ENCODE data around the gene TCL1B. TPM values are rescaled to one million over a fixed set of nuclear protein-coding genes. Genes with fewer than 3 reads are reported as not detected.

The TCL1B gene, protein sequence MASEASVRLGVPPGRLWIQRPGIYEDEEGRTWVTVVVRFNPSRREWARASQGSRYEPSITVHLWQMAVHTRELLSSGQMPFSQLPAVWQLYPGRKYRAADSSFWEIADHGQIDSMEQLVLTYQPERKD
- polyA plus RNA-seq (ENCODE audit: low read depth in 6 of 6): 10 to 100 TPM; 15.0 to 44.0 (median 35.9) TPM

DNA sequence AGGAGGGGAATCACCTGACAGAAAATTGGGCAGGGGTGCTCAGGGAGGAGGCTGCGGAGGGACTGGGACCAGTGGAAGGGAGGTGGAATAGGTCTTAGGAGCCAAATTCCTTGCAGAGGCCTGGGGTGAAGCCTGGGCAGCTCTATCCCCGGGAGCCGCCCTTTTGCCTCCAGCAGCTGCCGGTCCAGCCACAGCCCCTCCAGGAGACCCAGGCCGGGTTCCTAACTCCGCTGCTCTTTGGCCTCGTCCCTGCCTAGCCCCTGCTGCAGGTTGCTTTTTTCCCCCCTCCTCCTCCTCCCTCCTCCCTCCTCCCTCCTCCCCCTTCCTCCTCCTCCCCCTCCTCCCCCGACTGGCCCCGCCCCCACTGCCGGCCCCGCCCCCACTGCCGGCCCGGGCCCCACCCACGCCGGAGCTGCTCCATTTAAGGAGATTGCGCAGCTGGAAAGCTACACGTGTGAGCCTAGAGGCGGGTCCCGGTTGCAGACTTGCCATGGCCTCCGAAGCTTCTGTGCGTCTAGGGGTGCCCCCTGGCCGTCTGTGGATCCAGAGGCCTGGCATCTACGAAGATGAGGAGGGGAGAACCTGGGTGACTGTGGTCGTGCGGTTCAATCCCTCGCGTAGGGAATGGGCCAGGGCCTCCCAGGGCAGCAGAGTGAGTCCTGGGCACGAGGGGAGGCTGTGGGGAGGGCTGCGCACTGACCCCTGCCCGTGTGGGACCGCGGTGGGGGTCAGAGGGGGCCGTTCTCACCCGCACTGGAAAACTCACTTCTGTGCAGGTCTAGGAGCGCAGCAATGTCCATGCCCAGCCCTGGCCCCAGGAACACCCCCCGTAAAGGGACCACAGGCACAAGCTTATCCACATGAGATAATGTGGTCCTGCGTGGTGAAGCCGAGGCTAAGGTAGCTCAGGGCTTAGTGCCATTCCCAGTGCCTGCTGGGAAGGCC is at the start of gene TCL1B:
TSS of gene TCL1B (plus strand) at position 449 of the 945 bp plus-strand sequence. CDS start at position 491, 42 bp downstream.
- Mint-ChIP-seq H3K36me3 (no peaks in the 10 kb centered on the region), H3K4me3 (peak within 1 kb of the TSS in 7 of 8 donors; percentile 39 to 86 (median 60)), H3K27ac (peak within 1 kb of the TSS in 5 of 6 donors; percentile 44 to 84 (median 70)), H3K4me1 (peaks cover 56 to 68% (median 65%) of the 10 kb centered on the region in 3 donors), H3K9me3 (peaks cover 0 to 4% (median 0%) of the 10 kb centered on the region in 7 donors), H3K27me3 (no peaks in the 10 kb centered on the region)
- DNase-seq (no peak), ATAC-seq (ENCODE audit: low read depth in 2 of 2) (no peak)

DNA sequence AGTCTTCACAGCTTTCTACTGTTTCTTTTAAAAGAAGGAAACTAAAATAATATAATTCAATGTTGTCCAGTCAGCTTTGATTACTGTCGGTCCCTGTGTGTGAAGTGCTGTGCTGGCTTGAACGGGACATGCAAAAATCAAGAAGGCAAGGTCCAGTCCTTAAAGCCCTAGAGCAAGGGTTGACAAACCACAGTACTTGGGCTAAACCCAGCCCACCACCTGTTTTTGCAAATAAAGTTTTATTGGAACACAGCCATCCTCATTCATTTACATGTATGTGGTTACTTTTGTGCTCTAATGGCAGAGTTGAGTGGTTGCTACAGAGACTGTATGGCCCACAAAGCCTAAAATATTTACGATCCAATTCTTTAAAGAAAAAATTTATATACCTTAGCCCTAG is 41.2 kb upstream of the TCL1B start:
- Mint-ChIP-seq H3K4me3 (peak overlapping the region in 3 of 8 donors; percentile 27 to 83 (median 51)), H3K27me3 (no peaks in the 10 kb centered on the region), H3K9me3 (peaks cover 0 to 6% (median 0%) of the 10 kb centered on the region in 7 donors), H3K4me1 (peaks cover 48 to 66% (median 53%) of the 10 kb centered on the region in 3 donors), H3K27ac (peak overlapping the region in 3 of 6 donors; percentile 33 to 78 (median 75)), H3K36me3 (peaks cover 0 to 8% of the 10 kb centered on the region in 2 donors)
- no peak for ATAC-seq (ENCODE audit: low read depth in 2 of 2)
- no peak for DNase-seq

DNA sequence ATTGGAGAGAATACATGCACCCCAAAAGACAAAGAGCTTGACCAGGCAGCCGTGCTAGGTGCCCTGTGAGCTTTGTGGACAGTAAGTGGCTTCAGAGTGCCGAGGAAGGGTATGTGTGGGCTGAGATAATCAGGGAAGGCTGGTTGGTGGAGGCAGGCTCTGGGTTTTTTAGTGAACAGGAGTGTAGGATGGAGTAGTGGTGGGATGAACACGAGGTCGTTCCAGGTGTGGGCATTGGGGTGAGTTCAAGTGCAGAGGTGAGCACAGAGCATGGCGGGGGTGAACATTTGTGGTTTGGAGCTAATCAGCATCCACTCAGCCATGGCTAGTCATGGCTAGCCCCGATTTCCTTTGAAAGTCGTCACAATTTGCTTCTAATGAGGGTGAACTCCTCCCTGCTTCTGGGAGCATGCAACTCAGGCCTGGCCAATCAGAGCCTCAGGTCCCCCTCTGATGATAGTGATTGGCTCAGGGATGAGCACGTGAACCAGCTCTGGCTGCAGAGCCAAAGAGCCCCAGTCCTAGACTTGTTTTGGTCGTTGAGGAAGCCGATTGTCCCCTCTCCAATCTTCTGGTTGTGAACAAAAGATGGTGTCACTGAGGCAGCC is 40.7 kb upstream of the TCL1B start:
- H3K4me1 Mint-ChIP-seq: peaks cover 46 to 68% (median 52%) of the 10 kb centered on the region in 3 donors
- H3K27ac Mint-ChIP-seq: peak overlapping the region in 4 of 6 donors; percentile 33 to 78 (median 58)
- H3K36me3 Mint-ChIP-seq: peaks cover 0 to 8% of the 10 kb centered on the region in 2 donors
- H3K9me3 Mint-ChIP-seq: peaks cover 0 to 6% (median 0%) of the 10 kb centered on the region in 7 donors
- ATAC-seq (ENCODE audit: low read depth in 2 of 2) (peak; percentile 36 to 37), DNase-seq (no peak)
- no peaks in the 10 kb centered on the region for H3K27me3 Mint-ChIP-seq
- peak overlapping the region in 6 of 8 donors; percentile 23 to 83 (median 30) for H3K4me3 Mint-ChIP-seq

DNA sequence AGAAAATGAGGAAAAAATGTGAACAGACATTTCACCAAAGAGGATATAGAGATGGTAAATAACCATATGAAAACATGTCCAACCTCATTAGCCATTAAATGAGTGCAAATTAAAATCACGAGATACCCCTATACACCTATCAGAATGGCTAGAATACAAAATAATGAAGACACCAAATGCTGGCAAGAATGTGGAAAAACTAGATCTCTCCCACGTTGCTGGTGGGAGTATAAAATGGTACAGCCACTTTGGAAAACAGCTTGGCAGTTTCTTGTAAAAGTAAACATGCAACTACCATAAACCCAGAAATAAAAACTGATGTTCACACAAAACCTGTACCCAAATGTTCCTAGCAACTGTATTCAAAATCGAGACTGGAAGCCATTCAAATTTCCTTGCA is 38.3 kb upstream of the TCL1B start:
- Mint-ChIP-seq H3K4me1 (peaks cover 56 to 83% (median 67%) of the 10 kb centered on the region in 3 donors), H3K36me3 (peaks cover 0 to 8% of the 10 kb centered on the region in 2 donors), H3K4me3 (peak overlapping the region in 1 of 8 donors; percentile 3), H3K27me3 (no peaks in the 10 kb centered on the region), H3K27ac (peak overlapping the region in 2 of 6 donors; percentile 53 to 81), H3K9me3 (peaks cover 0 to 6% (median 0%) of the 10 kb centered on the region in 7 donors)
- no peak for ATAC-seq (ENCODE audit: low read depth in 2 of 2)
- DNase-seq: no peak

DNA sequence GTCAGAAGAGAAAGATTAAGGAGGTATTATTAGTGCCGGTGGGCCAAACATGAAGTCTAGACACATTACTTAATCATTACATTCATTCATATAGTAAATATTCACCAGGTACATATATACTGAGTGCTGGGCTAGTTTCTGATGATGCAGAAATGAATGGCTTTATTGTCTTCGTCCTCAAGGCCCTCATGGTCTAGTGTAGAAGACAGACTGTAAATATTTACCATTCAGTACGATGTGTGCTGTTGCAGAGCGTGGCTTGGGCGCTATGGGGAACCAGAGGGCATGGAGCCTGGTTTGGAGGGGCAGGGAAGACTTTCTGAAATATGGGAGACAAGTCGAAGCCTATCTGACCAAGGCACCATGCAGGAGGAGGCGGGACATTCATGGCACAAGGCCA is 37.0 kb upstream of the TCL1B start:
- H3K27me3 Mint-ChIP-seq: no peaks in the 10 kb centered on the region
- peaks cover under 1 to 8% of the 10 kb centered on the region in 2 donors for H3K36me3 Mint-ChIP-seq
- peak overlapping the region in 7 of 8 donors; percentile 3 to 78 (median 51) for H3K4me3 Mint-ChIP-seq
- DNase-seq (no peak), ATAC-seq (ENCODE audit: low read depth in 2 of 2) (no peak)
- H3K4me1 Mint-ChIP-seq: peaks cover 63 to 95% (median 76%) of the 10 kb centered on the region in 3 donors
- H3K9me3 Mint-ChIP-seq: peaks cover 0 to 6% (median 0%) of the 10 kb centered on the region in 7 donors
- peak overlapping the region in 5 of 6 donors; percentile 47 to 94 (median 81) for H3K27ac Mint-ChIP-seq

DNA sequence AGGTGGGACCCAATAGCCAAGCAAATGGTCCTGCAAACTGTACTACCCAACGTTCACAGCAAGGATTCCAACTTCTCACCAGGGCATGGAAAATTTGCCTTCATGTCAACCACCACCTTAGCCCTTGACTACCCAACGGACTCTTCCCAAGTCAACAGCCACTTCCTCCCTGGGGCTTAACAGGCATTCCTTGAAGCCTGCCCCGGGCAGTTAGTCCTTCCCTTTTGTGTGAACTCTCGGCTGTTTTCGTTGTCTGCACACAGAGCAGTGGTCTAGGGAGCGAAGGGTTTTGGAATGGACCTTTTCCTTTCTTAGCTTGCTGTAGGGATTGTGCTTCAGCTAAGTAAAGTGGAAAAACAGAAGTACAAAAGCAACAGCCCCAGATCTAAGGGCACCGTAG is 35.2 kb upstream of the TCL1B start:
- peak overlapping the region; percentile 81 to 96 (median 94) for H3K27ac Mint-ChIP-seq
- no peak for DNase-seq
- no peak for ATAC-seq (ENCODE audit: low read depth in 2 of 2)
- H3K27me3 Mint-ChIP-seq: no peaks in the 10 kb centered on the region
- H3K36me3 Mint-ChIP-seq: peaks cover 10 to 19% of the 10 kb centered on the region in 2 donors
- H3K4me3 Mint-ChIP-seq: peak overlapping the region in 7 of 8 donors; percentile 70 to 92 (median 84)
- peaks cover 62 to 92% (median 76%) of the 10 kb centered on the region in 3 donors for H3K4me1 Mint-ChIP-seq
- peaks cover 0 to 8% (median 0%) of the 10 kb centered on the region in 7 donors for H3K9me3 Mint-ChIP-seq

DNA sequence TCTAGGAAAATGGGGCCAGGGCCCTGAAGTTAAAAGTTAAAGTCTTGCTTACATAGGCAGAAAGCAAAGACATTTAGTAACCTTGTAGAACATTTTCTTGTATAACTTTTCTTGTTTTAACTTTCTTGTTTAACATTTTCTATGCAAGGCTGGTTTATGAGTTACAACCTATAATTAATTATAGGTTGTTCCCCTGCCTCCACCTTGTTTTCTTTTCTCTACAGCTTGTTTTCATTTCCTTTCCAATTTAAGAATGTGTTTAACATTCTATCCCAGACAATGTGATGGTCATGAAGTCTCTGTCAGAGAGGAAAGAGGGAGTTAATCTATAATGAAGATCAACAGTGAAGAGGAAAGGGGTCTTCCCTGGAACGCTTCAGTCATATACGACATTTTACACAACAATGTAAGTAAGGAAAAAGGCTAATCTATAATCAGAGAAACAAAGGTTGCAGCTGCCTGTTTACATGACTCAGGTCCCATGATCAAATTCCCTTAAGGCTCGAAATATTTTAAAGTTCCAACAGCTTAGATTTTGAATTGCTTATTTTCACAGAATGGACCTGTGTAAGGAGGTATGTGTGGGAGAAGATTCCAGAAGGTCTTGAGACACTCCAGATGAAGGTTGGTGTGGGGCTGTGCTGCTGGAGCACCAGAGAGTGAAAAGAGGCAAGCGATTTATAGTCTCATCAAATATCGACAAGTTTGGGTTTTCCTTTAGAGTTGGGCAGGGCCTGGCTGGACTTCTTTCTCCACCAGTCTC is 34.2 kb upstream of the TCL1B start:
- H3K4me1 Mint-ChIP-seq: peaks cover 67 to 91% (median 80%) of the 10 kb centered on the region in 3 donors
- peak overlapping the region; percentile 81 to 96 (median 94) for H3K27ac Mint-ChIP-seq
- peak overlapping the region; percentile 70 to 92 (median 86) for H3K4me3 Mint-ChIP-seq

DNA sequence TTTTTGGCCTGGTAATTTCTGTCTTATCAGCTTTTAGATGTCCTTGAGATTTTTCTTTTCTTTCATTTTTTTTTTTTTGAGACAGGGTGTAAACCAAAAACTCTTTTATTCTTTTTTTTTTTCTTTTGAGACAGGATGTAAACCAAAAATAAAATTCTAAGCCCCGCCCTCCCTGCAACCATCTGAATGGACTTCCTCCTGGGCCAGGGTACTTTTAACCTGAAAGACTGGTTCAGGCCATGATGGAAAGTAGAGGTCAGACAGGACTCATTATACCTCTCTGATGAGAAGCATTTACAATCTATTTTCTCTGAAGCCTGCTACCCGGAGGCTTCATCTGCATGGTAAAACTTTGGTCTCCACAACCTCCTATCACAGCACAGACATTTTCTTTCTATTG is 33.5 kb upstream of the TCL1B start:
- peaks cover 67 to 91% (median 80%) of the 10 kb centered on the region in 3 donors for H3K4me1 Mint-ChIP-seq
- DNase-seq (peak; percentile 41), ATAC-seq (ENCODE audit: low read depth in 2 of 2) (peak; percentile 72 to 75)
- peaks cover 10 to 33% of the 10 kb centered on the region in 2 donors for H3K36me3 Mint-ChIP-seq
- no peaks in the 10 kb centered on the region for H3K27me3 Mint-ChIP-seq
- peaks cover 0 to 8% (median 2%) of the 10 kb centered on the region in 7 donors for H3K9me3 Mint-ChIP-seq
- H3K4me3 Mint-ChIP-seq: peak overlapping the region; percentile 70 to 92 (median 86)
- peak overlapping the region; percentile 81 to 96 (median 94) for H3K27ac Mint-ChIP-seq

More for the DNA sequence above, 34.2 kb upstream of the TCL1B start:
- no peaks in the 10 kb centered on the region for H3K27me3 Mint-ChIP-seq
- DNase-seq (no peak), ATAC-seq (ENCODE audit: low read depth in 2 of 2) (peak in 1 of 2 donors; percentile 31)
- peaks cover 10 to 26% of the 10 kb centered on the region in 2 donors for H3K36me3 Mint-ChIP-seq
- peaks cover 0 to 8% (median 0%) of the 10 kb centered on the region in 7 donors for H3K9me3 Mint-ChIP-seq

DNA sequence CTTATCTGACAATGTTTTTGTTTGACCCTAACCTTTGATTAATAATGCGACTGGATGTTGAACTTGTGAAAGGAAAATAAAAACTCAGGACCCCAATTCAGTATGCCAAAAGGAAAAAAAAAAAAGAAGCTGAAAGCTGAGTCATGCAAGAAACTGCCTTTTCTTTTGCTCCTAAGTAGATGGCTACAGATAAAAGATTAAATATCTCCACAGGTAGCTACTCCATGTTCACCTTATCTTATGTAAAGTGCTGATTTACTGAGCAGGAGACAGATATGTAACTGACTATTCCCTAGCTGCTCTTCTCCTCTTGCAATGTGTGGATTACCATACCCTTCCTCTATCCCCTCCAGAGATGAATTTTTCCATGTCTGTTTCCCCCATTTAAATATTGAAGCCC is 30.8 kb upstream of the TCL1B start:
- peaks cover 0 to 5% (median 0%) of the 10 kb centered on the region in 7 donors for H3K9me3 Mint-ChIP-seq
- H3K4me1 Mint-ChIP-seq: peaks cover 67 to 93% (median 79%) of the 10 kb centered on the region in 3 donors
- no peaks in the 10 kb centered on the region for H3K27me3 Mint-ChIP-seq
- peaks cover 10 to 29% of the 10 kb centered on the region in 2 donors for H3K36me3 Mint-ChIP-seq
- DNase-seq: no peak
- ATAC-seq (ENCODE audit: low read depth in 2 of 2): no peak
- H3K4me3 Mint-ChIP-seq: peak overlapping the region in 3 of 8 donors; percentile 19 to 76 (median 26)
- peak overlapping the region in 5 of 6 donors; percentile 6 to 77 (median 35) for H3K27ac Mint-ChIP-seq

DNA sequence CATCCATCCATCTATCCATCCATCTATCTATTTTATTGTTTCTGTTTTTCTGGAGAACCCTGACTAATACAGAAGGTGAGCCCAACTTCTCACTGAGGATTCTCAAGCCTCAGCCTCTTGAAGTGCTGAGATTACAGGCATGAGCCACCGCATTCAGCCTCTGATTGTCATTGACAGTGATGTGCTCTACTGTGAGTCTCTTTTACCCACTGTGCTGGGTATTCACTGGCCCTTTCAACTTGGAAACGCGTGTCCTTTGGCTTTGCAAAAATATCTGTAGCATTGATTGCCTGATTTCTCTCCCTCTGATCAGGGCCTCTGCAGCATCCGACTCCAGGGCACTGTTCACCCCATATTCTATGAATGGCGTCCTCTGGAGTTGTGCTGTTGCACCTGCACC is 29.6 kb upstream of the TCL1B start:
- H3K4me3 Mint-ChIP-seq: peak overlapping the region in 4 of 8 donors; percentile 23 to 58 (median 46)
- no peak for DNase-seq
- H3K9me3 Mint-ChIP-seq: peaks cover 0 to 5% (median 0%) of the 10 kb centered on the region in 7 donors
- H3K27me3 Mint-ChIP-seq: no peaks in the 10 kb centered on the region
- peaks cover 10 to 29% of the 10 kb centered on the region in 2 donors for H3K36me3 Mint-ChIP-seq
- peak overlapping the region in 4 of 6 donors; percentile 5 to 71 (median 40) for H3K27ac Mint-ChIP-seq
- no peak for ATAC-seq (ENCODE audit: low read depth in 2 of 2)
- H3K4me1 Mint-ChIP-seq: peaks cover 76 to 90% (median 83%) of the 10 kb centered on the region in 3 donors

DNA sequence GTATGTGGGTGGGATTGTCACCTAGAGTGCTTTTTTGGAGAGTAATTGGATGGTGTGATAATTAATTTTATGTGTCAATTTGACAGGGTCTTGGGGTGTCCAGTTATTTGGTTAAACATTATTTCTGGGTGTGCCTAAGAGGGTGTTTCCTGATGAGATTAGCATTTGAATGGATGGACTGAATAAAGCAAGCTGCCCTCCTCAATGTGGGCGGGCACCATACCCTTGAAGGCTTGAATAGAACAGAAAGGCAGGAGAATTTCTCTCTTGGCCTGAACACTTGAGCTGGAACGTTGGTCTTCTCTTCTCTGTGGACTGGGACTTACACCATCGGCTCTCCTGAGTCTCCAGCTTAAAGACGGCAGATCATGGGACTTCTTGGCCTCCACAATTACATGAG is 28.8 kb upstream of the TCL1B start:
- peaks cover 74 to 86% (median 80%) of the 10 kb centered on the region in 3 donors for H3K4me1 Mint-ChIP-seq
- peak overlapping the region in 5 of 8 donors; percentile 6 to 69 (median 44) for H3K4me3 Mint-ChIP-seq
- no peak for ATAC-seq (ENCODE audit: low read depth in 2 of 2)
- peaks cover 10 to 29% of the 10 kb centered on the region in 2 donors for H3K36me3 Mint-ChIP-seq
- no peaks in the 10 kb centered on the region for H3K27me3 Mint-ChIP-seq
- peaks cover 0 to 5% (median 0%) of the 10 kb centered on the region in 7 donors for H3K9me3 Mint-ChIP-seq
- H3K27ac Mint-ChIP-seq: peak overlapping the region in 4 of 6 donors; percentile 21 to 94 (median 56)
- no peak for DNase-seq
